Measurements from ENCODE around the gene AQP6. TPM values are rescaled to one million over a fixed set of nuclear protein-coding genes. Genes with fewer than 3 reads are reported as not detected.
A peak's percentile ranks its signal among the peaks of the same experiment; 100 is the strongest.

AQP6 gene
- total RNA-seq, 2 experiments from 2014 or later, result not detected

DNA sequence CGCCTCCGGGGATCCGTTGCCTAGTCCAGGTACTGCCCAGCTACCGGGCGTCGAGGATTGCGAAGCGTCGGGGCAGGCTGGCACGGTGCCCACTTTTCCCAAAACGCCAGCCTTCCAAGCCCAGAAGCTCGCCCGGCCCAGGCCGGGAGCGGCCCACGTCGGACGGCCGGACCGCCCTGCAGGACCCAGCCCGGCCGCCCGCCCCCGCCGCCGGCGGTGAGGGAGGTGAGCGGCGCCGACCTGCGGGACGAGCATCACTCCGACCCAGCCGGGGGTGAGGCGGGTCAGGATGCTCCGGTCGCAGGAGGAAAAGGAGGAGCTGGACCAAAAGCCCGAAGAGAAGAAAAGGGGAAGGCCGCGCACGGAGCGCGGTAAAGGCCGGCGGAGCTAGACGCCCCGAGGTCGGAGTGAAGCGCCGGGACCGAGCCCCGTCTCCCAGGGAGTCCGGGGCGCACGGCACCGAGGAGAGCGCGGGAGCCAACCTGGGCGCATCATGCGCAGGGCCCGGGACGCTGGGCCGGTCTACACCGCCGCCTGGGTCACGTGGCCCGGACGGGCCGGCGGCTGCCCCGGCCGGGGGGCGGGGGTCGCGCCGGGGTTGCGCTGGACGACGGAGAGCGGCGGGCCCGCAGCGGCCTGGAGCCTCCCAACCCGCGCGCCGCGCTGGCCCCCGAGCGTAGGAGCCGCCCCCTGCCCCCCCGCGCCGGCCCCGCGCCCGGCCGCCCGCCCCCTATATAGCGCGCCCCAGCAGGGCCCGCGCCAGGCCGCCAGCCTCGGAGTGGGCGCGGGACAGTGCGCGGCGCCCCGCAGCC, 11.4 kb upstream of the AQP6 start, which contains the start of gene AQP5:
TSS of gene AQP5 (plus strand) at position 762 of the 812 bp plus-strand sequence. CDS start 146 bp downstream, outside the sequence.
- Mint-ChIP-seq H3K9me3 (ENCODE audit: insufficient read depth) (no peaks in the 10 kb centered on the region), H3K4me3 (no peak within 1 kb of the TSS), H3K27ac (no peak within 1 kb of the TSS), H3K27me3 (ENCODE audit: low read depth) (peaks cover 77% of the 10 kb centered on the region), H3K36me3 (ENCODE audit: low read depth) (no peaks in the 10 kb centered on the region), H3K4me1 (ENCODE audit: low read depth) (peaks cover 6% of the 10 kb centered on the region)
- ATAC-seq, result peak; percentile 47
- POLR2A ChIA-PET, result interaction anchor here (0.6 kb wide), 1 partner anchor 63 kb away, joined by 3 read pairs; no protein-coding TSS in a partner anchor
- no peak for DNase-seq
- CTCF ChIA-PET, result interaction anchor here (1.3 kb wide), 1 partner anchor 15 kb away, joined by 3 read pairs; no protein-coding TSS in a partner anchor

DNA sequence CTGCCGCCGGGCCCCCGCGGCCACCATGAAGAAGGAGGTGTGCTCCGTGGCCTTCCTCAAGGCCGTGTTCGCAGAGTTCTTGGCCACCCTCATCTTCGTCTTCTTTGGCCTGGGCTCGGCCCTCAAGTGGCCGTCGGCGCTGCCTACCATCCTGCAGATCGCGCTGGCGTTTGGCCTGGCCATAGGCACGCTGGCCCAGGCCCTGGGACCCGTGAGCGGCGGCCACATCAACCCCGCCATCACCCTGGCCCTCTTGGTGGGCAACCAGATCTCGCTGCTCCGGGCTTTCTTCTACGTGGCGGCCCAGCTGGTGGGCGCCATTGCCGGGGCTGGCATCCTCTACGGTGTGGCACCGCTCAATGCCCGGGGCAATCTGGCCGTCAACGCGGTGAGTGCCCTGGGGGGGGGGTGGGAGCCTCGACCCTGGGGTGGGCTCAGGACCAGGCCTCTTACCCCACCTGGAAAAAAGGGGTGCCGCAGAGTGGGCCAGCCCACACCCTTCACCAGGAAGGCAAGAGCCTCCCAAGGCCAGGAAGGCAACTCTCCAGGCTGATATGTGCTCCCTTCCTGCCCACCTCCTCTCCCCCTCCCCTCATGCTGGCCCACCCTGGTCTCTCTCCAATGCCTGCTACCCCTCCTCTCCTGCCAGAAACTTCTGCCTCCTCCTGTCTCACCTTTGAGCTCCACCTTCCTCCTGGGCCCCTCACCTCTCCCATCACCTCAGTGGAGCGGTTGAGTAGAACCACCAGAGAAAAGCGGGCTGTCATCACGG, 10.6 kb upstream of the AQP6 start:
- Mint-ChIP-seq H3K9me3 (ENCODE audit: insufficient read depth) (no peaks in the 10 kb centered on the region), H3K4me3 (no peak overlapping the region), H3K4me1 (ENCODE audit: low read depth) (peaks cover 9% of the 10 kb centered on the region), H3K27ac (no peak overlapping the region), H3K36me3 (ENCODE audit: low read depth) (no peaks in the 10 kb centered on the region), H3K27me3 (ENCODE audit: low read depth) (peaks cover 69% of the 10 kb centered on the region)
- no peak for DNase-seq
- ChIA-PET CTCF (interaction anchor here (1.3 to 1.7 kb wide), 3 partner anchors 16 to 108 kb away, joined by 3 to 7 read pairs (median 5); no protein-coding TSS in a partner anchor), POLR2A (interaction anchor here (0.6 kb wide), 1 partner anchor 697 kb away, joined by 3 read pairs; no protein-coding TSS in a partner anchor)
- ATAC-seq, result no peak

DNA sequence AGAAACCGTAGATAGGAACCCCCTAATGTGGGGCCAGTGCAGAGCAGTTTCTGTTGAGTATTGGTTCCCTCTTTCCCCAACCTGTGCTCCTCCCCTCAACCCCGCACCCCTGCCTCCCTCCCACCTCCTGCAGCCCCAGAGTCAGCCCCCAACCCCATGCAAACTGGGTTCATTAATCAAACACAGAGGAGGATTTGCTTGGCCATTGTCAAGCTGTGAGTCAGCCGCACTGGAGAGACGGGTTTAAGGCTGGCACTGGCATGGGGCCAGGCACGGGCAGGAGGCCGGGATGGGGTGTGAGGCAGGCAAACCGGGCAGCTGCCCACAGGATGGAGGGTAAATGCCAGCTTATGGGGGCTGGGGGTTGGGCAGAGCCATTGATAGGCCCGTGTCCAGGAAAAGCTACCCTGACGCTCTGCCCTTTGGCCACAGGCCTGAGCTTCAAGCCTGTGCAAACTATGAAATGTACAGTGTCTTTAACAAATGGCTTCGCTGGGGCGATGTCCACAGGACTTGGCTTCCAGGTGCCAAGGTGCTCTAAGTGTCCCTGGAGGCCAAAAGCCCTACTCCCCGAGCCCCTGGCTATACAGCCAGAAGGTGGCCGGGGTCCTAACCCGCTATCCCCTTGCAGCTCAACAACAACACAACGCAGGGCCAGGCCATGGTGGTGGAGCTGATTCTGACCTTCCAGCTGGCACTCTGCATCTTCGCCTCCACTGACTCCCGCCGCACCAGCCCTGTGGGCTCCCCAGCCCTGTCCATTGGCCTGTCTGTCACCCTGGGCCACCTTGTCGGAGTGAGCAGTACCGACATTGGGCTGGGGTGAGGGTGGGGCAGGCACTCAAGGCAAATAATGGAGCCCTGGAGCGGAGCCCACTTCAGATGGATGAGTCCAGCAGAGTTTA, 9.6 kb upstream of the AQP6 start:
- Mint-ChIP-seq H3K9me3 (ENCODE audit: insufficient read depth) (no peaks in the 10 kb centered on the region), H3K36me3 (ENCODE audit: low read depth) (no peaks in the 10 kb centered on the region), H3K27ac (no peak overlapping the region), H3K4me3 (no peak overlapping the region), H3K27me3 (ENCODE audit: low read depth) (peaks cover 60% of the 10 kb centered on the region), H3K4me1 (ENCODE audit: low read depth) (peaks cover 10% of the 10 kb centered on the region)
- DNase-seq (no peak), ATAC-seq (no peak)
- ChIA-PET CTCF (interaction anchor here (1.3 to 1.7 kb wide), 3 partner anchors 17 to 107 kb away, joined by 3 to 7 read pairs (median 5); no protein-coding TSS in a partner anchor), POLR2A (interaction anchor here (0.6 kb wide), 1 partner anchor 698 kb away, joined by 3 read pairs; no protein-coding TSS in a partner anchor)

DNA sequence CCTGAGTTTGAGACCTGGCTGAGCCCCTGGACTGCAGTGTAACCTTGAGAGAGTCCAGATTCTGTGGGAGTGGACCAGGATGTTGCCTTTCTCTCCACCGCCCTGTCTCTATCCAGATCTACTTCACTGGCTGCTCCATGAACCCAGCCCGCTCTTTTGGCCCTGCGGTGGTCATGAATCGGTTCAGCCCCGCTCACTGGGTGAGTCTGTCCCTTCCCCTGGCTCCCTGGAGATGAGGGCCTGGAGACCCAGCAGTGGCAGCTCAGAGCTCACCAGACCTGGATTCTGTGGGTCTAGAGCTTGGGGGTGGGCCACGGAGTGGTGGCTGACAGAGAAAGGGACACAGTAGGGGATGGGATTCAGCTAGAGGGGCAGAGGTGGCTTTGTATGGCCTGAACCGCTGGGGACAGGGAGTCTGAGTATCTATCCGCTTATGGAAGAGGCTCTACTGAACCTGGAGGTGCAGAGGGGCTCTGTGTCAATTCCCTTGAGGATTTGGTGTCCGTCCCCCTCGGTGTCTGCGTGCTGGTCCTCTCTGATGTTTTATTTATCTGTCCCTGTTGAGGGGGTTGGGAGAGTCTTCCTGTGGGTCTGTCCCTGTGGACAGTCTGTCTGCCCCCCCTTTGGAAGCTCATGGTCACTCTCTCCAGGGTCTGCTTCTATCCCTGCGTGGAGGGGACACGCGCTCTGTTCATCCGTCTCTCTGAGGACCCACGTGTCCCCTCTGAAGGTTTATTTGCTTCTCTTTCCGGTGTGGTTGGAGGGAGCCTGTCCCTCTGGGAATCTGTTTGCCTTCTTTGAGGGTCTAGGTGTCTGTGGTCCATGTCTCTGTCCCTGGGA, 8.6 kb upstream of the AQP6 start:
- H3K27ac Mint-ChIP-seq, result no peak overlapping the region
- POLR2A ChIA-PET, result no interaction called here
- H3K4me1 Mint-ChIP-seq (ENCODE audit: low read depth), result peaks cover 10% of the 10 kb centered on the region
- no peak for ATAC-seq
- CTCF ChIA-PET, result interaction anchor here (1.3 to 6.7 kb wide), 5 partner anchors 18 to 106 kb away, joined by 3 to 103 read pairs (median 7); no protein-coding TSS in a partner anchor
- no peak overlapping the region for H3K4me3 Mint-ChIP-seq
- H3K9me3 Mint-ChIP-seq (ENCODE audit: insufficient read depth), result no peaks in the 10 kb centered on the region
- no peaks in the 10 kb centered on the region for H3K36me3 Mint-ChIP-seq (ENCODE audit: low read depth)
- H3K27me3 Mint-ChIP-seq (ENCODE audit: low read depth), result peaks cover 56% of the 10 kb centered on the region
- no peak for DNase-seq

DNA sequence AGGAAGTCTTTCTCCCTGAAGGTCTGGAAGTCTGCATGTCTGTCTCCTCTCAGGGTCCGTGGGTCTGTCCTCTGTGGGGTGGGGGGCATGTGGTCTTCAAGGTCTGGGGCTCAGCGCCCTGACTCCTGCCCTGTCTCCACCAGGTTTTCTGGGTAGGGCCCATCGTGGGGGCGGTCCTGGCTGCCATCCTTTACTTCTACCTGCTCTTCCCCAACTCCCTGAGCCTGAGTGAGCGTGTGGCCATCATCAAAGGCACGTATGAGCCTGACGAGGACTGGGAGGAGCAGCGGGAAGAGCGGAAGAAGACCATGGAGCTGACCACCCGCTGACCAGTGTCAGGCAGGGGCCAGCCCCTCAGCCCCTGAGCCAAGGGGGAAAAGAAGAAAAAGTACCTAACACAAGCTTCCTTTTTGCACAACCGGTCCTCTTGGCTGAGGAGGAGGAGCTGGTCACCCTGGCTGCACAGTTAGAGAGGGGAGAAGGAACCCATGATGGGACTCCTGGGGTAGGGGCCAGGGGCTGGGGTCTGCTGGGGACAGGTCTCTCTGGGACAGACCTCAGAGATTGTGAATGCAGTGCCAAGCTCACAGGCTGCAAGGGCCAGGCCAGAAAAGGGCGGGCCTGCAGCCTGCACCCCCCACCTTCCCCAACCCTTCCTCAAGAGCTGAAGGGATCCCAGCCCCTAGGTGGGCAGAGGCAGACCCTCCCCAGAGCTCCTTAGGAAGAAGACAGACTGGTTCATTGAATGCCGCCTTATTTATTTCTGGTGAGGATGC, 7.7 kb upstream of the AQP6 start:
- ATAC-seq, result no peak
- ChIA-PET CTCF (interaction anchor here (0.7 to 6.7 kb wide), 9 partner anchors 9 to 146 kb away, joined by 3 to 117 read pairs (median 22); partner anchors contain the start of genes COX14 and SMARCD1), POLR2A (no interaction called here)
- Mint-ChIP-seq H3K27me3 (ENCODE audit: low read depth) (peaks cover 49% of the 10 kb centered on the region), H3K4me3 (no peak overlapping the region), H3K9me3 (ENCODE audit: insufficient read depth) (no peaks in the 10 kb centered on the region), H3K4me1 (ENCODE audit: low read depth) (peaks cover 10% of the 10 kb centered on the region), H3K36me3 (ENCODE audit: low read depth) (no peaks in the 10 kb centered on the region), H3K27ac (no peak overlapping the region)
- no peak for DNase-seq

DNA sequence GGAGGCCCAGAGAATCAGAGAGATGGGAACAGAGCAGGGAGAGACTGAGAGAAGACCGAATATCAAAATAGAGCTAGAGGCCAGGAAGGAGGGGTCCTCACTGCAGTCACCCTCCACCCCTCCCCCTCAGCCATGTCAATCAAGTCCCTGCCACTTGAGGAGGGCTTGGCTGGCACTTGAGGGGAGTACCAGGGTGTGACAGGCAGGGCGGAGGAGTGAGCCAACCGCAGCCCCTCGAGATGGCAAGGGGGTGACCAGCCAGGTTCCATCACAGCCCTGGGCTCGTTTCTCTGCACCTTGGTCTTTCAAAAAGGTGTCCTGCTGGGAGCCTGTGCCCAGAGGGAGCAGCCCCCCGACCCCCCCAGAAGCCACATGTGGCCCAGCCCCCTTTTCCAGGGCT, 6.9 kb upstream of the AQP6 start:
- ATAC-seq (no peak), DNase-seq (no peak)
- Mint-ChIP-seq H3K9me3 (ENCODE audit: insufficient read depth) (no peaks in the 10 kb centered on the region), H3K4me3 (no peak overlapping the region), H3K4me1 (ENCODE audit: low read depth) (peaks cover 5% of the 10 kb centered on the region), H3K36me3 (ENCODE audit: low read depth) (no peaks in the 10 kb centered on the region), H3K27ac (no peak overlapping the region), H3K27me3 (ENCODE audit: low read depth) (peaks cover 41% of the 10 kb centered on the region)
- ChIA-PET POLR2A (no interaction called here), CTCF (interaction anchor here (1.0 to 6.7 kb wide), 29 partner anchors 11 to 217 kb away, joined by 3 to 117 read pairs (median 12); partner anchors contain the start of genes COX14, RACGAP1 and SMARCD1)

DNA sequence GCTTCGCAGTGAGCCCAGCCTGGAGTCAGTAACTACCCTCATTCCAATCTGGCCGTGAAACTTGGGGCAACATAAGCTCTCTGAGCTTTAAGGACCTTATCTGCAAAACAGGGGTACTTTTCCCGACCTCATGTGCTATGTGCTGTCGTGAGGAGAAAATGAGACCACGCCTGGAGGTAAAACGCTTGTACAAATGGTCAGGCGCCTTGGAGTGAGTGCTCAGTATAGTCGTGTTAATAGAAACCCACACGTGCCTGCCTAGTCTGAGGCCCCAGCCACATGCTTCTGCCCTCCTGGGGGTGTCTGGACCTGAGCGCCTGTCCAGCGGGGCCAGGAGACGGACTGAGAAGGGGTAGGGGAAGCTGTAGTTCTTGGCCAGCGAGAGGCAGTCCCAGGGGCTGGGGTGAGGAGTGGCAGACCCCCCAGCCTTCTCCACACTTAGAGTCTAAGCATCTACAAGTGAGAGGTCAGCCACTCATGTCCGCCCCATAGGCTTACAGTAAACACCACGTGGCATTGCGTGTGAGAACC, 6.2 kb upstream of the AQP6 start:
- Mint-ChIP-seq H3K4me3 (no peak overlapping the region), H3K36me3 (ENCODE audit: low read depth) (no peaks in the 10 kb centered on the region), H3K9me3 (ENCODE audit: insufficient read depth) (no peaks in the 10 kb centered on the region), H3K27ac (no peak overlapping the region), H3K4me1 (ENCODE audit: low read depth) (peaks cover 5% of the 10 kb centered on the region), H3K27me3 (ENCODE audit: low read depth) (peaks cover 40% of the 10 kb centered on the region)
- DNase-seq, result no peak
- ChIA-PET CTCF (interaction anchor here (0.6 to 6.7 kb wide), 70 partner anchors 8 to 671 kb away, joined by 3 to 117 read pairs (median 6); partner anchors contain the start of genes AQP2, BCDIN3D, CERS5 and COX14), POLR2A (interaction anchor here (0.6 to 1.4 kb wide), 2 partner anchors 59 to 201 kb away, joined by 3 to 4 read pairs; partner anchors contain the start of genes CERS5 and RACGAP1)
- no peak for ATAC-seq

DNA sequence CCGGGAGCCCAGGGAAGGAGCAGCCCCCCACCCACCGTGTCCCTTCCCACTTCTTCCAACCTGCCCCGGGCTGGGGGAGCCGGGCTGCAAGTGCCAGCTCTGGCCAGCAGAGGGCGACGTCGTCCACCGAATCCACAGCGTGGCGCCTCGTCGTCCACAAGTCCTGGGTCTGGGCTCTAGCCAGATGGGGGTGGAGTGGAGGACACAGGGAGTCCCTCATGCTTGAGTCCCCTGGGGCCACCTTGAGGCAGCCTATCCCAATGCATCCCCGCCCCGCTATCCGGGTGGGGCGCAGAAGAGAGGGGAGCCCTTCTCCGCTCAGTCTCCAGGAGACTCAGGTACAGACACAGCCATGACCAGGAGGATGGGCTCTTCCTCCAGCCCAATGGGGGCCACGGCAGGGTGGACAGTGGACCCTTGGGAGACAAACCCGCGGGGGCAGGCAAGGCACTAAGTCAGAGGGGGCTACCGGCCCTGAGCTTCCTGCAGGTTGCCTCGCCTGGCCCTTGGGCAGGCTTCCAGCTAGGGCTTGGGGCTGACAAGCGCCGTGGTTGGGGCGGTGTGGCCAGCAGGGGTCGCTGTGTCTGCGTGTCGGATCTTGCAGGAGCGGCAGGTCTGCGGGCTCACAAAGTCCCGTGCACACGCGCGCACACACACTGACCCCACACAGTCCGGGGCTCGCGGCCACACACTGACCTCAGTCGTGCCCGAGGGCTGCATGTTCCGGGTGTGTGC, 5.5 kb upstream of the AQP6 start:
- no peaks in the 10 kb centered on the region for H3K9me3 Mint-ChIP-seq (ENCODE audit: insufficient read depth)
- ATAC-seq (peak; percentile 92), DNase-seq (peak; percentile 94)
- peaks cover 5% of the 10 kb centered on the region for H3K4me1 Mint-ChIP-seq (ENCODE audit: low read depth)
- H3K27ac Mint-ChIP-seq, result no peak overlapping the region
- ChIA-PET POLR2A (interaction anchor here (0.6 to 1.4 kb wide), 2 partner anchors 58 to 200 kb away, joined by 3 to 4 read pairs; partner anchors contain the start of genes CERS5 and RACGAP1), CTCF (interaction anchor here (0.6 to 6.7 kb wide), 86 partner anchors 9 to 672 kb away, joined by 3 to 117 read pairs (median 6); partner anchors contain the start of genes AQP2, BCDIN3D, CERS5 and COX14)
- peaks cover 36% of the 10 kb centered on the region for H3K27me3 Mint-ChIP-seq (ENCODE audit: low read depth)
- H3K4me3 Mint-ChIP-seq, result peak overlapping the region; percentile 60
- H3K36me3 Mint-ChIP-seq (ENCODE audit: low read depth), result no peaks in the 10 kb centered on the region

DNA sequence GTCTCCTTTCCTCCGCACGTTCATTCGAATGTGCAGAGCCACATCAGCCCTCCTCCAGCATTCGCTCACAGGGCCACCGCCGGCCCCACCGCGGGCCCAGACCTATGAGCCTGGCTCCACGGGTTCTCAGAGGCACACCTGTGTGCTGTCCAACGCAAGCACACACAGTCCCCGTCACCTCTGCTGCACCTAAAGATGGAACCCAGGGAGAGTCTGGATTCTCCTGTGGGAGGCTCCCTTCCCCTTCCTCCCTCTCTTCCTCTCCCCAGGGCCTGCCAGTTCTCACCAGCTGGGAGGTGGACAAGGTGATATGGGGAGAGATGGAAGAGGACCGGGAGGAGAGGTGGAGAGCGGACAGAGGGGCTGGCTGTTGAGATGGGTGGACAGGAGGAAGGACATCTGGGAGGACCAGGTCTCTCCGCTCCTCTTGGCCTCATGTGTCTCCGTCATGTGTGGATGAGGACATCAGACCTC, 4.9 kb upstream of the AQP6 start:
- DNase-seq (no peak), ATAC-seq (no peak)
- Mint-ChIP-seq H3K27ac (no peak overlapping the region), H3K4me1 (ENCODE audit: low read depth) (peaks cover 5% of the 10 kb centered on the region), H3K36me3 (ENCODE audit: low read depth) (no peaks in the 10 kb centered on the region), H3K4me3 (peak overlapping the region; percentile 60), H3K27me3 (ENCODE audit: low read depth) (peaks cover 30% of the 10 kb centered on the region), H3K9me3 (ENCODE audit: insufficient read depth) (no peaks in the 10 kb centered on the region)
- CTCF ChIA-PET, result interaction anchor here (0.6 to 6.7 kb wide), 71 partner anchors 8 to 363 kb away, joined by 3 to 117 read pairs (median 6); partner anchors contain the start of genes AQP2, BCDIN3D, CERS5 and COX14
- POLR2A ChIA-PET, result interaction anchor here (1.4 kb wide), 1 partner anchor 58 kb away, joined by 4 read pairs; the partner anchor contains the start of gene RACGAP1
